Activated gamma-delta T cell treated with Interleukin-2 at 50 U/mL for 16 hours (primary cell): ENCODE data around the gene ZNHIT1.

Experiments
- DNase-seq: peaks from one replicate; pipeline ENCODE4 v3.0.0-alpha.2; 2020

Gene ZNHIT1

DNA sequence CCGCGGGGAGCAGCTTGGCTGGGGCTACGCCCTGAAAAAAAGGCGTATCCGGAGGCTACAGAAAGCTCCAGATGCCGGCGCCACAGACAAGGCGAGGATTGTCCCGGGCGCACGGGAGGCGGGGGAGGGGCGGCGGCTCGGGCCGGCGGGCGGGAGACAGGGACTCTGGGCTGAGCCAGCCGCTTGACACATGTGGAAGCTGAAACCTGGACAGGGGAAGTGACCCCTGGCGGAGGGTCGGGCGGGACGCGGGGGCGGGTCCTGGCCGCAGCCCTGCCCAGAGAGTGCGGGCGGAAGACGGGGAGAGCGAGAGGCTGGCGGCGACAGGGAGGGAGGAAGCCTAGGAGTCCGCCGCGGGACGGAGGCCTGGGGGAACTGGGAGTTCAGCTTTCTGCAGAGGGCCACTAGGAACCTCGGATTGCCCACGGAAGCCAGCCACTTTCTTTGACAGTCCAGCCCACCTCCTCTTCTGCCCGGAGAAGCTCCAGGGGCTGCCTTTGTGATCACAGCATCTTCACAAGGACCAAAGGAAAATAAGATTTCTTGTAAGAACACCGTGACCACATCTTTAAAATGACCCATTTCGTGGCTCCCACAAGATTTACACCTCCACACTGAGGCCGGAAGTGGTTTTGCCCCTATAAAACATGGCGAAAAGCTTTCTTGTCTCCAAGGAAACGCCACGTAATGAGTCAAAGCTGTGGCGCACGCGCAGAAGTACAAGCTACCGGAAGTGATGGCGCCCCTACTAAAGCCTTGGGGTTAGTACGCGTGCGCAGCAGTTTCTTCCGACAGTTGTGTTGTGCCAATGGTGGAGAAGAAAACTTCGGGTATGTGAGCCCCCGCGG is at the start of gene ZNHIT1, which contains the start of gene PLOD3:
Gene ZNHIT1, plus strand, starts transcription at position 778 of the 848 bp plus-strand sequence. Its CDS starts 31 bp downstream, at position 809.
Gene PLOD3, minus strand, starts transcription at position 194 of the 848 bp plus-strand sequence. CDS start 307 bp downstream, outside the sequence.
- DNase-seq = peak; percentile 96

DNA sequence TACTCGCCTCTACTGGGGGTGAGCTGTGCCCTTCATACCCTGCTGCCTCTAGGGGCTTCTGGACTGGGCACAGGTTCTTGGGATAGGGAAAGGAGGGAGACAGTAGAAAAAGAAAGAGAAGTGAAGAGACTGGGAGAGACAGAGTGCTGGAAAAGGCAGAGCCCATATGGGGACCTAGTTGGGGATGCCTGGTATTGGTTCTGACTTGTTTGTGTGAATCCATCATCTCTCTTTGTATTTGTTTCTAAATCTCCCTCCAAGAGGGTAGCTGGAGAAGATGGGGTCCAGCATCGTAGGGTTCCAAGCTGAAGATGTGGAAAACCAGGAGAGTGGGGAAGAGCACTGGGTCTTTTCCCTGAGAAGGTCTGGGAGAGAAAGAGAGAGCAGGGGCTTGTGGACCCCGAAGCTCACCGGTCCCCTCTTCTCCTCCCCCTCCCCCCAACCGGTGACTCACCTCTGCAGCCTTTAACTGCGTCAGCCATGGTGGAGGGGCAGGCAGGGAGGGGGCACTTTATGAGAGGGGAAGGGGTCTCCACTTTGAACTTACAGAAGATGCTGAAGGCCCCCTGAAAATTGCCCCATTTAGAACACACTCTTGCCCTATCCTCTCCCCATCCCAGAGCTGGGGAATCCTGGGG is 49.4 kb upstream of the ZNHIT1 start:
- DNase-seq = no peak

- no peak for DNase-seq
These were observed 48.7 kb upstream of the ZNHIT1 start for GRCh38 chr7:101169110-101169837.

GRCh38 chr7:101169838-101170551 is 48.0 kb upstream of the ZNHIT1 start:
- DNase-seq = peak; percentile 79

GRCh38 chr7:101170617-101171441 is 47.1 kb upstream of the ZNHIT1 start:
- no peak for DNase-seq

- DNase-seq = no peak
These were observed 46.5 kb upstream of the ZNHIT1 start for GRCh38 chr7:101171442-101171837.

- no peak for DNase-seq
These were observed 45.7 kb upstream of the ZNHIT1 start for GRCh38 chr7:101172005-101172853.

DNA sequence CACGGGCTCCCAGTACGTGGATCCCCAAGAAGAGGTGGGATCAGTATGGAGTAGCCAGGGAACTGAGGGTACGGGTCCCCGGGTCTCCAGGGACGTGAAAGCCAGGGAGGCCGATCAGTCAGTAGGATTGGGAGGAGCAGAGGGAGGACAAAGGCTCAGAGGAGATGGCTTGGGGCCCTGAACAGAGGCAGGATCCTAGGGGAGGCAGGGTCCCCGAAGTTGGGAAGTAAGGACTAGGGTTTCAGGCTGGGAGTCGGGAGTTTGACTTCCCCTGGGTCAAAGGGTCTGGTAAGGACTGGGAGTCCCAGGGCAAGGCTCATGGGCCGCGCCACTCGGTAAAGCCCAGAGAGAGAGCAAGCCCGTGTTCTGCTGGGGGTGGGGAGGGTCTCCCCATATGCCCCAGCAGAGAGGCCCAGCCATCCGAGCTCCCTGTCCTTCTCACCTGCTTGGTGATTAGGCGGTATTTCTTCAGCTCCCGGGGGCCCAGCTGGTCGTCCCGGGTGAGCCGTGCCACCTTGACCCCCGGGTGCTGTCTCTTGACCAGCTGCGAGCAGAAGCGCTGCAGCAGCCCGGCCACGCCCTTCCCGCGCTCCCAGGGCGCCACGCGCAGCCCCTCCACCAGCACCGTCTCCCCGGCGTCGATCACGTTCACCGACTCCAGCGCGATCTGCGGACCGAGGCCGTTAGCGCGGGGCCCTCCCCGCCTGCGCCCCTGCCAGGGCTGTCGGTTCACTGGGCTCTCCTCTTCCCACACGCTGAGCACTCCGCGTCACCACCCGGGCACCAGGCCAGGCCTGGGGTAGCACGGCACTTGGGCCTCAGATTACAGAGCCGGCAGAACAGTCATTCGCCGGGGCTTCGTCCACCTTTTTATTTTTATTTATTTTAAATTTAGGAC is 44.9 kb upstream of the ZNHIT1 start:
- no peak for DNase-seq

DNA sequence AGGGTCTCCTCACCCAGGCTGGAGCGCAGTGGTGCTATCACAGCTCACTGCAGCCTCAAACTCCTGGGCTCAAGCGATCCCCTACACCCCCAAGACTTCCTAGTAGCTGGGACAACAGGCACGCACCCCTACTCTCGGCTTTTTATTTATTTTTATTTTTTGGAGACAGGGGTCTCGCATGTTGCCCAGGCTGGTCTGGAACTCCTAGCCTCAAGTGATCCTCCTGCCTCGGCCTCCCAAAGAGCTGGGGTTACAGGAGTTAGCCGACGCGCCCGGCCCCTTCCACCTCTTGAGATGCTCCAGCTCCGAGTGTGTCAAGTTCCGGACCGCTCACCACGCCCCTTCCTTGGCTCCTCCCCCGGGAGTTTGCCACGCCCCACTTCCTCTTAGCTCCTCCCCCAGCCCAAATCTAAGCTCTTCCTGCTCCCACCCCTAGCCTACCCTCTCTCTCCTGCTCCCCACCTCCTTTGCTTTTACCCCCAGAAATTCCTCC is 44.2 kb upstream of the ZNHIT1 start:
- peak; percentile 51 for DNase-seq

- no peak for DNase-seq
These were observed 43.6 kb upstream of the ZNHIT1 start for GRCh38 chr7:101174322-101174854.

GRCh38 chr7:101175664-101176063 is 42.3 kb upstream of the ZNHIT1 start:
- no peak for DNase-seq

GRCh38 chr7:101177644-101178043 is 40.3 kb upstream of the ZNHIT1 start:
- no peak for DNase-seq

GRCh38 chr7:101179117-101179516 is 38.8 kb upstream of the ZNHIT1 start:
- no peak for DNase-seq

- DNase-seq = no peak
These were observed 38.3 kb upstream of the ZNHIT1 start for GRCh38 chr7:101179713-101180112.

GRCh38 chr7:101180130-101180755 is 37.7 kb upstream of the ZNHIT1 start, which contains the start of gene NAT16:
TSS of gene NAT16 (minus strand) at chr7:101180293. CDS start at chr7:101174807, 5,486 bp downstream.
- DNase-seq = no peak

- no peak for DNase-seq
These were observed 32.6 kb upstream of the ZNHIT1 start for GRCh38 chr7:101185258-101185839.

DNA sequence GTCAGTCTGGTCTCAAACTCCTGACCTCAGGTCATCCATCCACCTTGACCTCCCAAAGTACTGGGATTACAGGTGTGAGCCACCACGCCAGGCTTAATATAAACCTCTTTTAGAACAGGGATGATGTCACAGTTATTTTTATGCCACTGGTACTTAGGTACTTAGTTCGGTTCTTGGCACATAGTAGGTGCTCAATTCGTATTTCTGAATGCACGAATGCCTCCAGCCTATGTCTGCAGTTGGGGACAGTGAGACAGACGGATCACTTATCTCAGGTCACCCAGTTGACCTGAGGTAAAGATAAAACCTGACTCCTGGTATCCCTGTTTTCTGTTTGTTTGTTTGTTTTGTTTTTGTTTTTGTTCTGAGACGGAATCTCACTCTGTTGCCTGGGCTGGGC is 31.8 kb upstream of the ZNHIT1 start:
- DNase-seq = no peak

GRCh38 chr7:101186844-101187428 is 31.0 kb upstream of the ZNHIT1 start:
- DNase-seq = no peak
